IMR-90 (cell line): Measurements from ENCODE around the gene C19orf53. TPM values are rescaled to one million over a fixed set of nuclear protein-coding genes. Genes with fewer than 3 reads are reported as not detected.

Source experiments
- ATAC-seq: fragments of 200-7000 bp; cut with Tn5 transposase; 2 replicates; pipeline ENCODE4 v1.9.1; 2020; ENCODE audit warnings: low read depth, mild to moderate bottlenecking, moderate library complexity
- BruUV-seq: library from RNA; stranded (reverse); fragments of 400-500 nt; replicated peaks from 2 replicates; lab custom pipeline; 2021; lab: Mats Ljungman, UMichigan
- CTCF ChIA-PET: fragments of 300-600 bp; formaldehyde crosslinking; extraction: SDS; loops from one replicate; lab custom pipeline; 2021; ENCODE audit warnings: antibody characterized with exemption; lab: Yijun Ruan, JAX
- POLR2A ChIA-PET: fragments of 300-600 bp; sonication (Branson Sonifier 250); formaldehyde crosslinking; loops from one replicate; lab custom pipeline; 2022; ENCODE audit warnings: antibody characterized with exemption; ENCODE audit not compliant: unreplicated experiment; lab: Charles Lee
- DNase-seq: peaks from one replicate; pipeline ENCODE4 v3.0.0; 2013
- H2AFZ ChIP-seq: replicated peaks from 2 replicates; pipeline ENCODE3; 2013; ENCODE audit warnings: low read length, mild to moderate bottlenecking; ENCODE audit not compliant: poor library complexity
- H2AK5ac ChIP-seq: 2 replicates; pipeline ENCODE4 v1.6.1; 2013; ENCODE audit warnings: low read depth, low read length, inconsistent platforms
- H2AK9ac ChIP-seq: replicated peaks from 2 replicates; pipeline ENCODE3; 2013; ENCODE audit warnings: mild to moderate bottlenecking, low read depth, low read length, moderate library complexity; ENCODE audit not compliant: poor library complexity
- H2BK120ac ChIP-seq: 2 replicates; pipeline ENCODE4 v1.6.1; 2013; ENCODE audit warnings: low read depth, low read length, inconsistent platforms
- H2BK15ac ChIP-seq: 3 replicates; pipeline ENCODE4 v1.6.1; 2013; ENCODE audit warnings: low read depth, low read length, inconsistent platforms
- H2BK20ac ChIP-seq: 2 replicates; pipeline ENCODE4 v1.6.1; 2013; ENCODE audit warnings: low read depth, mild to moderate bottlenecking, inconsistent platforms, low read length, moderate library complexity
- H2BK5ac ChIP-seq: 2 replicates; pipeline ENCODE4 v1.6.1; 2013; ENCODE audit warnings: mild to moderate bottlenecking, low read depth, low read length, inconsistent platforms; ENCODE audit not compliant: poor library complexity, severe bottlenecking
- H3K14ac ChIP-seq: replicated peaks from 2 replicates; pipeline ENCODE4 v1.6.1; 2013; ENCODE audit warnings: low read depth, low read length, inconsistent platforms
- H3K18ac ChIP-seq: 2 replicates; pipeline ENCODE4 v1.6.1; 2013; ENCODE audit warnings: low read depth, low read length, control low read depth
- H3K23ac ChIP-seq: 2 replicates; pipeline ENCODE4 v1.6.1; 2013; ENCODE audit warnings: low read depth, low read length, inconsistent platforms
- H3K27ac ChIP-seq: 2 replicates; pipeline ENCODE4 v1.5.1; 2013; ENCODE audit warnings: mild to moderate bottlenecking, control low read depth, low read length; ENCODE audit not compliant: insufficient read depth
- H3K27me3 ChIP-seq: 2 replicates; pipeline ENCODE4 v1.6.1; 2013; ENCODE audit warnings: low read length; ENCODE audit not compliant: control insufficient read depth, insufficient read depth
- H3K36me3 ChIP-seq: 2 replicates; pipeline ENCODE4 v1.6.1; 2013; ENCODE audit warnings: low read length, mixed read lengths; ENCODE audit not compliant: control insufficient read depth, insufficient read depth
- H3K4ac ChIP-seq: 2 replicates; pipeline ENCODE4 v1.6.1; 2013; ENCODE audit warnings: low read depth, low read length, inconsistent platforms
- H3K4me1 ChIP-seq: 2 replicates; pipeline ENCODE4 v1.6.1; 2013; ENCODE audit warnings: low read length, mixed read lengths; ENCODE audit not compliant: control insufficient read depth, insufficient read depth
- H3K4me2 ChIP-seq: 2 replicates; pipeline ENCODE4 v1.6.1; 2013; ENCODE audit warnings: low read depth, mild to moderate bottlenecking, control low read depth, low read length, moderate library complexity
- H3K4me3 ChIP-seq: 2 replicates; pipeline ENCODE4 v1.5.1; 2013; ENCODE audit warnings: low read depth, mild to moderate bottlenecking, control low read depth, low read length, moderate library complexity; ENCODE audit not compliant: insufficient read depth
- H3K56ac ChIP-seq: 2 replicates; pipeline ENCODE4 v1.6.1; 2013; ENCODE audit warnings: low read length, inconsistent platforms; ENCODE audit not compliant: insufficient read depth; ENCODE audit errors: extremely low read depth
- H3K79me1 ChIP-seq, 2 experiments: 2 replicates each; pipeline ENCODE4 v1.6.1; 2013; ENCODE audit warnings: low read length in 2 of 2, inconsistent platforms in 1 of 2, low read depth in 1 of 2
- H3K9ac ChIP-seq: 2 replicates; pipeline ENCODE4 v1.6.1; 2013; ENCODE audit warnings: low read depth, low read length, control low read depth
- H3K9me1 ChIP-seq: 2 replicates; pipeline ENCODE4 v1.6.1; 2013; ENCODE audit warnings: low read length, inconsistent platforms; ENCODE audit not compliant: insufficient read depth
- H3K9me3 ChIP-seq: 2 replicates; pipeline ENCODE4 v1.6.1; 2013; ENCODE audit warnings: low read length; ENCODE audit not compliant: control insufficient read depth, insufficient read depth
- H4K20me1 ChIP-seq: 2 replicates; pipeline ENCODE4 v1.6.1; 2013; ENCODE audit warnings: low read length, inconsistent platforms; ENCODE audit not compliant: insufficient read depth
- H4K5ac ChIP-seq: 2 replicates; pipeline ENCODE4 v1.6.1; 2013; ENCODE audit warnings: mild to moderate bottlenecking, low read depth, low read length, control low read depth
- H4K8ac ChIP-seq, 2 experiments: 2 replicates each; pipeline ENCODE4 v1.6.1; 2013; ENCODE audit warnings: low read depth in 2 of 2, low read length in 2 of 2, control low read depth in 1 of 2, inconsistent platforms in 1 of 2
- H4K91ac ChIP-seq: 2 replicates; pipeline ENCODE4 v1.6.1; 2013; ENCODE audit warnings: low read depth, low read length, inconsistent platforms; ENCODE audit not compliant: insufficient read depth
- MAZ ChIP-seq: IDR thresholded peaks from 2 replicates; pipeline ENCODE4 v1.6.1; 2012; ENCODE audit warnings: low read depth, mild to moderate bottlenecking, low read length, improper control_type of control experiment, moderate library complexity, borderline replicate concordance
- NFE2L2 ChIP-seq: fragments of 150-350 bp; IDR thresholded peaks from 2 replicates; pipeline ENCODE4 v1.6.1; 2016; ENCODE audit warnings: low read depth, mild to moderate bottlenecking, low read length
- RFX5 ChIP-seq: IDR thresholded peaks from 2 replicates; pipeline ENCODE4 v1.8.0; 2012; ENCODE audit warnings: low read depth, mild to moderate bottlenecking, low read length, moderate library complexity
- WGBS, 2 experiments: methylation state at CpG; one replicate each; pipeline versions ENCODE4 v1.1.5 to v1.1.7; 2013; ENCODE audit warnings: missing lambda C conversion rate in 2 of 2; ENCODE audit not compliant: insufficient read length in 1 of 2; ENCODE audit errors: extremely low coverage in 2 of 2; 5-methylcytosine and 5-hydroxymethylcytosine counted together
- dilution Hi-C: fragments of 300-500 bp; cut with HindIII; formaldehyde crosslinking; loops from one replicate; pipeline ENCODE4 v1.14.3; 2018; ENCODE audit warnings: low sequenced_read_pairs; ENCODE audit not compliant: unreplicated experiment
- in situ Hi-C: fragments of 300-500 bp; cut with MboI; formaldehyde crosslinking; loops from 3 replicates; pipeline ENCODE4 v1.14.3; 2019; ENCODE audit warnings: low sequenced_read_pairs, inconsistent platforms, mixed read lengths
- intact Hi-C: fragments of 100-400 bp; cut with micrococcal nuclease; formaldehyde crosslinking; loops from 2 replicates; pipeline ENCODE4 v1.10.0; 2022
- polyA plus RNA-seq, 3 experiments: library from polyadenylated mRNA; depleted of rRNA; stranded (reverse); fragments of >200 nt; gene quantifications; 2 replicates each; pipeline ENCODE4 v1.2.3, GENCODE V29; 2012; ENCODE audit warnings: low replicate concordance in 1 of 3
- total RNA-seq: library from RNA; depleted of rRNA; stranded (reverse); fragments of >200 nt; gene quantifications from 2 replicates; pipeline ENCODE4 v1.2.3, GENCODE V29; 2012

Gene C19orf53
- total and polyA plus RNA-seq, 2 of the 4 experiments (the other 2 are of a cell fraction), result 61.3 to 290 TPM

GRCh38 chr19:13814550-13814949 lies 40.3 kb downstream of the C19orf53 start:
- no peak overlapping the region for H3K18ac ChIP-seq
- ChIA-PET POLR2A (interaction anchor here (0.7 kb wide), 1 partner anchor 16 kb away, joined by 3 read pairs; no protein-coding TSS in a partner anchor), CTCF (no interaction called here)
- no peak overlapping the region for H3K4ac ChIP-seq
- no peaks in the 10 kb centered on the region for H3K4me1 ChIP-seq
- H3K23ac ChIP-seq, result no peak overlapping the region
- H3K27me3 ChIP-seq, result no peaks in the 10 kb centered on the region
- H3K4me2 ChIP-seq, result no peak overlapping the region
- H2AK5ac ChIP-seq, result no peak overlapping the region
- in situ Hi-C loops, result no loop called here
- no peak overlapping the region for H2AFZ ChIP-seq
- dilution Hi-C loops, result no loop called here
- WGBS, 2 experiments, result 98% methylated on average over 11 of the region's 21 CpGs; no CpG with 5 or more reads in 1 of the 2 experiments
- peaks cover 3% of the 10 kb centered on the region; the same call in 1 of the 2 replicates for H3K9me1 ChIP-seq
- peaks cover 0 to 12% of the 10 kb centered on the region in 2 experiments; a peak in 1 of 4 replicates for H3K79me1 ChIP-seq
- no TSS peak for BruUV-seq
- H4K5ac ChIP-seq, result no peak overlapping the region
- H3K9ac ChIP-seq, result no peak overlapping the region
- peaks cover 4% of the 10 kb centered on the region; the same call in 1 of the 2 replicates for H4K20me1 ChIP-seq
- peaks cover 62% of the 10 kb centered on the region for H3K36me3 ChIP-seq
- H2AK9ac ChIP-seq, result no peak overlapping the region
- no peak overlapping the region for H3K14ac ChIP-seq
- TF ChIP-seq NFE2L2 (no peak), MAZ (no peak), RFX5 (no peak)
- intact Hi-C loops, result no loop called here
- H3K56ac ChIP-seq, result no peak overlapping the region
- no peak overlapping the region for H3K27ac ChIP-seq
- H2BK120ac ChIP-seq, result no peak overlapping the region
- ATAC-seq, result no peak
- no peak overlapping the region for H2BK20ac ChIP-seq
- no peak overlapping the region for H2BK15ac ChIP-seq
- no peak overlapping the region for H2BK5ac ChIP-seq
- H4K8ac ChIP-seq, result no peak overlapping the region
- H4K91ac ChIP-seq, result no peak overlapping the region
- H3K9me3 ChIP-seq, result no peaks in the 10 kb centered on the region
- no peak for DNase-seq
- no peak overlapping the region for H3K4me3 ChIP-seq
